Epithelial cell of umbilical artery (primary cell): ENCODE measurements around the gene CXXC4. TPM values are rescaled to one million over a fixed set of nuclear protein-coding genes. Genes with fewer than 3 reads are reported as not detected.

Experiments
- total RNA-seq: library from RNA; depleted of rRNA; stranded (reverse); fragments of >200 nt; gene quantifications from 2 replicates; pipeline ENCODE4 v1.2.3, GENCODE V29; 2014

Gene CXXC4
- total RNA-seq, result 0.32 TPM in 1 of 2 replicates, not detected in the other

DNA sequence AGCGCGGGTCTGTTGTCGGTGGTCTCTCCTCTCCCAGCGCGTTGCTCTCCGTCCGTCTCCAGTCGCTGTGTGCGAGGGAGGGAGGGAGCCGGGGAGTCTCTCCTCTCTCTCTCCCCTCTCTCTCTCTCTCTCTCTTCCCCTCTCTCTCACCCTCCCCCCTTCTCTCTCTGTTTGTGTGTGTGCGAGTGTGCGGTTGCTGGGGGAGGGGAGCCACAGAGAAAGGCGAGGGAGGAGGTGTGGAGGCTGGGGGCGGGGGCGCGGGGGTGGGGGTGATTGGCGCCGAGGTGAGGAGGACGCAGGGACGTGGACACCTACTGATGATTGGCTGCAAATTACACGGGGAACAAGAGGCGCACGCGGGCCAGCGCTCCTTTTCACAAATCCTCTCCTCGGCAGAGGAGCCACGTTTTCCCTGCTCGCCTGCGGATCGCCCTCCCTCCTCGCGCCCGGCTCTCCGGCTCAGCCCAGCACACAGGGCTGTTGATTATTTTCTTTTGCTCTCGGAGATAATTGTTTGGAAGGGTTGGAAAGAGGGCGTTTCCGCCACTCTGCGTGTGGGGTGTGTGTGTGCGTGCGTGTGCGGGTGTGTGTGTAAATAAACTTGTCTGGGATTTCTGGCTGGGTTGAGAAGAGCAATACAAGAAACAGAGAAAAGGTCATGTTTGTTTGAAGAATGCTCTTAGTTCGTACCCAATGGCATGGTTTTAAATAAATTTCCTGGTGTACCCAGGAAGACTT is at the start of gene CXXC4:
Gene CXXC4, minus strand, starts transcription at position 73 of the 738 bp plus-strand sequence. CDS start 3,092 bp downstream, outside the sequence.

